UCSD-AML1 (cell line): ENCODE data around the gene DGKE.

ENCODE experiments used
- DNase-seq: peaks from one replicate; lab custom pipeline; 2025; ENCODE audit not compliant: unreplicated experiment; lab: John Stamatoyannopoulos, UW

The DGKE gene

DNA sequence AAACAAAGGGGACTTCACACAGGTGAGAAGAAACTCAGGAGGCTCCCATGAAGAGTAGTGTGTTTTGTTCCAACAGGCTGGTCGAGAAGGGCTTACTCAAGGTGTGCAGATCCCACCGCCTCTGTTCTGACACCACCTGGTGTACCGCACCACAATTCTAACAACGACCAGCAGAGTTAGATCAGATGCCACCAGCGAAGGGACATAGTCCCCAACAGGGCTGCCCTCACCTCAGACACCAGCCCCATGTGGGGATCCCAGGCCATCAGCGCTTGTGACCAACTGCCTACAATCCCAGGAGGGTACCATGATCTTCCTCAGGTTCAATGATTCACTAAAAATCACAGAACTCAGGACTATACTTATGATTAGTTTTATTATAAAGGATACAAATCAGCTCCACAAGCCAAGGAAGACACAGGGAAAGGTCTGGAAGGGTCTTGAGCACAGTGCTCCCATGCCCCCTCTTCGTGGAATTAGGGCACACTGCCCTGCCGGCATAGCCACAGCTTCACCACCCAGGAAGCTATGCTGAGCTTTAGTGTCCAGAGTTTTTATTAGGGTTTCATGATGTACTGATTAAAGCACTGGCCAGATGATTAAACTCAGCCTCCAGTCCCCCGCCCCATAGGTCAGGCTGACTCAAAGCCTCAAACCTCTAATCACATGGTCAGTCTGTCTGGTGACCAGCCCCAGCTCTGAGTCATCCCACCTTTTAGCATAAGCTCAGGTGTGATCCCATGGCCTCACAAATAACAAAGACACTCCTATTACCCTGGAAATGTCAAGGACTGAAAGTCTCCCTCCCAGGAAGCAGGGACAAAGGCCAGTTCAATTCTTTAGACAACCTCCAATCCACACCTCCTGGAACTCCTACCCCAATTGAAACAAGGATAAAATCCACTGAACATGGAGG is 53.9 kb downstream of the DGKE start:
- DNase-seq: no peak

DNA sequence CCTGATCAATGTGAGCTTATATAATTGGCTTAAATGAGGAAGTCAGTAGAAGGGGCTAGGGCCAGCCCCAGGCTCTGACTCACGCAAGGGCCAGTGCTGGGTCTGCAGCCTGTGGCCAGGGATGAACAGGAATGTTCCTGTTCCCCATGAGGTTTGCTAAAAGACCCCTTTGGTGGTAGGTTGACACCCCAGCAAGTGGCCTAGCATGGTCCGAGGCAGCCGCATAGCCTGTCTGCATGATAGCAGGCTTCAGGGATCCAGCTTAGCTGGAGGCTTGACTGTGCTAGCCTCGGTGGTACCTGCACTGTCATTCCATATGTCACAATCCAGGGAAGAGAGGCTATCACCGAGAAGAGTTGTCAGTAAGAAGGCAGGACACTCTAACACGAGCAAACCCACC is 56.4 kb downstream of the DGKE start:
- DNase-seq: no peak

DNA sequence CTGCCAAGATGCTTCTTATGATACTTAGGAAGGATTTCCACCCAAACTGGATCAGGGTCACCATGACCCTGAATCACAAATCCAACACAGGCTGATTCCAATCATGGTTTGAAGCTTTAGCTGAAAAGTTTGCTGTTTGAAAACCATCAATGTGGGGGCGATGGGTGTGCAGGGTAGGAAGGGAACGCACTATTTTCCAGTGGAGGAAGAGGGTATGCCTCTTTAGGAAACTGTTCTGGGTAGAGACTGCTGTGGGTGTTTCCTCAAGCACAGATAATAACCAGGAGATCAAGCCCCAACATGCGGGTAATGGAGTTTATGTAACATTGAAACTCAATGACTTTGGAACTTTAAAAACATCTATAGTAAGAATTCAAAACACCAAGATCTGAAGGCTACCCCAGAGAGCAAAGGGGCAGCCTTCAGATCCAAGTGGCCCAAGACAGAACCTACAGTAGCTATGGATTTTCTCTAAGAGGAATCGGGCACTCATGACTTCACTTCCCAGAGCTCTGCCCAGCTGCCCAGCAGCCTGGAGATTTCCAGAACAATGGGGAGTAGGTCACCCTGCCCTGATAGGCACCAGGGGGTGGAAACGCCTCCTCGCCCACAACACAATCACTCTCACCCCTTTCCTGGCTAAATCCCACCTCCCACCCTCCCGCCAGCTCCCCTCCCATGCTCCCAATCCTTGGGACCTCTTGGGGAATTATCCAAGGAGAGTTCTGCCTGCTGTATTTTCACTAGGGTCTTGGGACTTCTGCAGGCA is 57.1 kb downstream of the DGKE start:
- DNase-seq: no peak

DNA sequence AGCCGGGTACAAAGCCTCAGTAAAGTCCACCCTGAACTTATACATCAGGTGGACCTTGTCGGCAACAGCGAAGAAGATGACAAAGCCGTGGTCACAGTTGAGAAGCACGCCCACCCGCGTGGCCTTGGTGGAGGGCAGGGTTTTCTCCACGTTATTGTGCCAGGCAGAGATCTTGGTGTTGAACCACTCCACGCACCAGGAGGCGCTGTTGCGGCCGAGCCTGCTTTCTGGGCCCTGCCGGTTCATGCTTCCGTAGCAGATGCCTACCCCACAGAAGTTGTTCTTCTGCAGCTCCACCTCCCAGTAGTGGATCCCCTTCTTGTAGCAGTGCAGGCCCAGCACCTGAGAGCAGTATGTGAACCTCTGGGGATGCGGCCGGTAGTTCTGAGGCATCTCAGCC is 57.8 kb downstream of the DGKE start:
- no peak for DNase-seq

DNA sequence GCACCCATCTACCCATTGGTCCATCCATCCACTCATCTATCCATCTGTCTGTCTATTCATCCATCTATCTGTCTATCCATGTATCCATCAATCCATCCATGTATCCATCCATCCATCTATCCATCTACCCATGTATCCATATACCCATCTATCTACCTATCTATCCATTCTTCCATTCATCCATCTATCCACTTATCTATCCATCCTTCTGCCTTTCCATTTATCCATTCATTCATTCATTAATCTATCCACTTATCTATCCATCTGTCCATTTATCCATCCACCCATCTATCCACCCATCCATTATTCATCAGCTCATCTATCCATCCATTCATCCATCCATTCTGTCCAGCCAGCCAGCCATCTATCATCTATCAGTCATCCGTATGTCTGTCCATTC is 58.4 kb downstream of the DGKE start:
- no peak for DNase-seq

DNA sequence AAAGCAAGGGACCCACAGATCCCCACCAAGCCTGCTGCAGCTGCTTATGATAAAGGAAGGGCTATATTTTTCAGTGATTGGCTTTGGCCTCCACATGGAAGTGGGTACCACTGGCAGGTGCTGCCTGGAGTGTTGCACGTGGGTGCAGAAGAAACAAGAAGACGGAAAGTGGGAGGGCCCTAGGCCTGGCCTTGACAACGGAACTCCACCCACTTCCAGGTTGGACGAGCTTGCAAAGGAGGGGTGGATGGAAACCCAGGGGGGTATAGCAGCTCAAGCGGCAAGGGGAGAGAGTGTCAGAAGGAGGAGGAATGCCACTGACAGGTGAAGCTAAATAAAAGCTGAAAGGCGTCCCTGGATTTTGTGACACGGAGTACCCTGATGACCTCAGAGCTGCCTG is 59.6 kb downstream of the DGKE start:
- no peak for DNase-seq

DNA sequence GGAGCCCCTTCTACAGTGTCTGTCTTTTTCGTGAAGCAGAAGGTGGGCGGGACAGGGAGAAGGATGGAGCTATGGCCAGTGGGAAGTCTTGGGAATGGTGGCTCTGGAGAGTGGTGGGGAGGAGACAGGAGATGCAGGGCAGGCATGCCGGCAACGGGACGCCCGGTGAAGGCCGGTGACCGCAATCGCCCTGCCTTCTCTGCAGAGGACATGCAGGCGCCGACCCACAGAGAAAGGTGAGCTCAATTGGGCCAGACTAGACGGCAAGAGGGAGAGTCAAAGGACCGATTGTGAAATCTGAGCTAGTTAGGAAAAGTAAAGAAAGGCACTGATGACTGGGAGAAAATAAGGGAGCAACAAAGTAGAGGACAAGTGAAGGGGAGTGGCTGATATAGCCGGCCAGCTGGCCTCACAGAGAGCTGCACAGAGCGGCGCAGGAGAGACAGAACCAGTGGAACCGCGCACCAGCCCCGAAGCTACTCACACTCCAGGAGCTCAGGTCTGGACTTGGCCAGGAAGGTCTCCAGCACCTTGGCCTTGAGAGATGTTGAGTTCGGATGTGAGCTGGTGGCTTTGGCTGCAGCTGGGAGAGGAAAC is 61.0 kb downstream of the DGKE start:
- DNase-seq: no peak

DNA sequence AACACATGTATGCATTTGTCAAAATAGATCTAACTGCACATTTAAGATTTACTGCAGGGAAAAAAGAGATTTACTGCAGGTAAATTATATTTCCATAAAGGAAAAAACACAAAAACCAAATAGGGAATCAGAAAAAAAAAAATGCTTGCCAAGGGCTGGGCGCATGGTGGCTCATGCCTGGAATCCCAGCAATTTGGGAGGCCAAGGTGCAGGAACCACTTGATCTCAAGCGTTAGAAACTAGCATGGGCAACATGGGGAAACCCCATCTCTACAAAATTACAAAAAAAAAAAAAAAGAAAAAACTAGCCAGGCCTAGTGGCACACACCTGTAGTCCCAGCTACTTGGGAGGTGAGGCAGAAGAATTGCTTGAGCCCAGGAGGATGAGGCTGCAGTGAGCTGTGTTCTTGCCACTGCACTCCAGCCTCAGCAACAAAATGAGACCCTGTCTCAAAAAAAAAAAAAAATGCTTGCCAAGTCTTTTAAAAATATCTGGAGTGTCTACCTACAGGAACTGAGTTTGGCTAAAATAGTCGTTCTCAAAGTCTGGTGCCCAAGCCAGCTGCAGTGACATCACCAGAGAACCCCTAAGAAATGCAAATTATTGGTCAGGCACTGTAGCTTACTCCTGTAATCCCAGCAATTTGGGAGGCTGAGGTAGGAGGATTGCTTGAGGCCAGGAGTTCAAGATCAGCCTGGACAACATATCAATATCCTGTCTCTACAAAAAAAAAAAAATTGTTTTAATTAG is 62.4 kb downstream of the DGKE start:
- DNase-seq: no peak

DNA sequence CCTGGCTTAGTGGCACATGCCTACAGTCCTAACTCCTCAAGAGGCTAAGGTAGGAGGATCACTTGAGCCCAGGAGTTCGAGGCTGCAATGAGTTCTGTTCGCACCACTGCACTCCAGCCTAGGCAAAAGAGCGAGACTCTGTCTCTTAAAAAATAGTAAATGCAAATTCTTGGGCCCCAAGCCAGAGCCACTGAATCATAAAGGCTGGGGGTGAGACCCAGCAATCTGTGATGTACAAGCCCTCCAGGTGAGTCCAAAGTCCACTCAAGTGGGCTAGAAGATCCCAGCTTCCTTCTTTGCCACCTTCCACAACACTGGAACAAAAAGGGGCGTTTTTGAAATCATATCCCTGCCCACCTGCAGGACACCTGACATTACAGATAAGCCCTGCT is 63.0 kb downstream of the DGKE start:
- DNase-seq: no peak

DNA sequence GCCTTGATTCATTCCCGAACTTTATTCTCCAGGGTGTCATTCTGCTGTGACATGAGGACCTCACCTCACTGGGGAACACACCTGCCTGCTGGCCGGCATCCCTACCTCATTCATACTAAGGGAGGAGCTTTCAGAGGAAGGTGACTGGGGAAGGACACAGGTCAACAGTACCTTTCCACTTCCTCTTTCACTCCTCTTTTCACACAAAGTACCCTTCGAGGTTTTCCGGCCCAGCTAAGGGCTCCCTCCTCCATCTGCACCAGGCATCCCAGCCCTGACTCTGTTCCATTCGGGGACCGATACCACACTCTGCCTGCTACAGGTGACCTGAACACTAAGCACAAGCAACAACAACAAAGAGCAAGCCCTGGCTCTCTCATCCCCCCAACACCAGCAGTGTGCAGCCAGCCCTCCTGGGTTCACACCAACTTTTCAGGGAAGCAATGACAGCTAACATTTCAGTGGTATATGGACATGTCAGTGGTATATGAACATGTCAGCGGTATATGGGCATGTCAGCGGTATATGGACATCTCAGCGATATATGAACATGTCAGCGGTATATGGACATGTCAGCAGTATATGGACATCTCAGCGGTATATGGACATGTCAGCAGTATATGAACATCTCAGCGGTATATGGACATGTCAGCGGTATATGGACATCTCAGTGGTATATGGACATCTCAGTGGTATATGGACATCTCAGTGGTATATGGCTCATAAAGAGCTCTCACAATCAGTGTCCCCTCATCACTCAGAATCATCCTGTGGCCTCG is 63.9 kb downstream of the DGKE start:
- DNase-seq: no peak

DNA sequence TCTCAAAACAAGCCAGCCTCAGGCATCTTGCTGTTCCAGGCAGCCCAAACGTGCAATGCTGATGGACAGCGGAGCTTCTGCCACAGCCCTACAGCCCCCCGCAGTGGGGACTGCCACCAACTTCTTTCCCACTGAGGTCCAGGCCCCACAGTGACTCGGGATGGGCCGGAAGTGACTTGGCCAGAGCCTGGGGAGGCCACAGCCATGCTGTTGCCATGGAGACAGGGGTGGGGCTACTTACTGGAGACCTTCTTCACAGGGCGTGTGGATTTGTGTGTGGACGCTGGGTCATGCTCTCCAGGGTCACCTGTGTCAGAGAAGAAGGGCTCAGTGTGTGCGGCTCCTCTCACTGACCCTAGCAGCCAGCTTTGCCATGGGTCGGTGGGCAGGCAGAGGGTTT is 64.9 kb downstream of the DGKE start:
- no peak for DNase-seq

DNA sequence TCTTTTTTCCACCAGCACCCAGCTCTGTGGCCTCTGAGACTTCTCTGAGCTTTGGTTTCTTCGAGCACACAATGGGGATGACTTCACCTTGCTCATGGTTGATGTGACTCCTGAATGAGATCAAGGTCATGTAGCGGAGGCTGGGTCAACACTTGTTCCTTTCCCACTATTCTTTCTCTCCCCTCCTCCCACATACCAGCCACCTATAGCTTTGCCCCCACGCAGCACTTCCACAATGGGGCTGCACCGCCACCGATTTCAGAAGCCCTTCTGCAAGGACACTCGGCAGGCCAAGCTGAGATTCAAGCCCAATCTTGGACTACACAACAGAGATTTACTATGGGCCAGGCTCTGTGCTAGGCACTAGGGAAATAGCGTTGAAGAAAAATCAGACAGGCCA is 65.5 kb downstream of the DGKE start:
- no peak for DNase-seq

DNA sequence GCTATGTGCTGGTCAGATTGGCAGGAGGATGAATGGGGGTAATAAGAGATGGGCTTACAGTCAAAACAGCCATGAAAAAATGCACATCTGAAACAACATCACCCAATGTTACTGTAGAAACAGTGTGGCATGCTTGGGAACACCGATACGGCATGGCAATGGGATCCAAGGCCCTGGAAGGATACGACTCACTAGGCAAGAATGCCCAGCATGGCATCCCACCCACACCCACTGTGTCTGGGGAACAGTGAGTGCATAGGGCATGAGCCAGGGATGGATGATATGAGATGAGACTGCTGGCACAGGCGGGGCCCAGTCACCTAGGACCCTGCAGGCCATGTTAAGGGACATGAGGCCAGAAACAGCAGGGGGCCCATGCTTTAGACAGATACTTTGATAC is 68.4 kb downstream of the DGKE start:
- DNase-seq: no peak

DNA sequence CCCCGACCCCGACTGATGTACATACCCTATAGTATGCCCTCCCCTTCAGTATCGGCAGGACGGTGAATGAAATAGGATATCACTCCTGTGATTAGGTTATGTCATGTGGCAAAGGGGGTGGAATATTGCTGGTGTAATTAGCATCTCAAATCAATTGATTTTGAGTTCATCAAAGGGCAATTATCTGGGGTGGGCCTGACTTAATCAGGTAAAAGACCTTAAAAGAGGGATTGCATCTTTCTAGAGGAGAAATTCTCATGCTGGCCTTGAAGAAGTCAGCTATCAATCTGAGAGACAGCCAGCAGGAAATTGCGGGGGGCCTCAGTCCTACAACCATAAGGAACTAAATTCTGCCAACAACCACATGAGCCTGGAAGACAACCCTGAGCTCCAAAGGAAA is 69.6 kb downstream of the DGKE start:
- DNase-seq: no peak

DNA sequence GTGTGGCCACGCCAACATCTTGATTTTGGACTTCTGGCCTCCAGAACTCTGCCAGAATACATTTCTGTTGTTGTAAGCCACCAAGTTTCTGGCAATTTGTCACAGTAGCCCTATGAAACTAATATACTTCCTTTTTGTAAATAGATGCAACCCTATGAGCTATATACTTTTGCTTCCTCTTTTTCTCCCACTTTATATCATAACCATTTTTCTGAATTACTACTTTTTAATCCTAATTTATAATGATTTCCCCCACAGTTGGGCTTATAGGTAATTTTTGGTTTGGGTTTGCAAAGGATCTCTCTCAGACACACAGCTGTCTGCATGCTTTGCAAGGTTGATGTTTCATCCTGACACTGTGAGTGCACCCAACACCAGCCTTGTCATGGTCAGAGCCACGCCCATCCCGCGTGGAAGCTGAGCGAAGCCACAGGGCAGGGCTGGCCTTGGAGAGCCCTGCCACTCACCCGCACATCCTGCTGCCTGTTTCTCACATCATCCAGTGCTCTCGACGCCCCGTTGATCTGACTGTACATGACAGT is 74.1 kb downstream of the DGKE start:
- peak; percentile 70 for DNase-seq

DNA sequence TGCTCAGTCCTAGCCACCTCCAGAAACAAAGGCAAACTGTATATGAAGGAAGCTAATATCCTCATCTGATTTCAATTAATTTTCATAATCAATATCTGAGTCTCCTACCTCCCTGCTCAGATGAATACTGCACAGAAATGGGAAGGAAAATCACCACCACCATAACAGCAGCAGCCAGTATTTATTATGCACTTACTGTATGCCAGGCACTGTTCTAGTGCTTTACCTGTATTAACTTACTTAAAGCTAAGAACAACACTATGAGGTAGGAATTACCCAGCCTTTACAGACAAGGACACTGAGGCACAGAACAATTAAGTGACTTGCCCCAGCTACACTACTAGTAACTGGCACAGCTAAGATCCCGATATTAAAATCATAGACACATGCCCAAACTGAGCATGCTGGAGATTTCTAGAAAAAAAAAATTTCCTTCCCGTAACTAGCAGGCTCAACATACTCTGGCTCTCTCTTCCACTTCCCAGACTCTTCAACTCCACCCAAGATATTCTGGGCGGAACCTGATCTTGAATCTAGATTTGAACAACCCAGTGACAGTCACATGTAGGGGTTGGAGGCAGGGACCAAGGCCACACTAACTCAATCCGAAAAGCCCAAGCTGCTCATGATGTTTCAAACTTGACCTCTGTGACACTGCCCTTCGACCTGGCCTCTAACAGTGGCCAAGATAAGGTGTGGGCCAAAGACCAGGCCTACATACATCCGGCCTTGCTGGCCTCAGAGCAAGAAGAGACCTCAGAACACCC is 76.0 kb downstream of the DGKE start:
- no peak for DNase-seq

DNA sequence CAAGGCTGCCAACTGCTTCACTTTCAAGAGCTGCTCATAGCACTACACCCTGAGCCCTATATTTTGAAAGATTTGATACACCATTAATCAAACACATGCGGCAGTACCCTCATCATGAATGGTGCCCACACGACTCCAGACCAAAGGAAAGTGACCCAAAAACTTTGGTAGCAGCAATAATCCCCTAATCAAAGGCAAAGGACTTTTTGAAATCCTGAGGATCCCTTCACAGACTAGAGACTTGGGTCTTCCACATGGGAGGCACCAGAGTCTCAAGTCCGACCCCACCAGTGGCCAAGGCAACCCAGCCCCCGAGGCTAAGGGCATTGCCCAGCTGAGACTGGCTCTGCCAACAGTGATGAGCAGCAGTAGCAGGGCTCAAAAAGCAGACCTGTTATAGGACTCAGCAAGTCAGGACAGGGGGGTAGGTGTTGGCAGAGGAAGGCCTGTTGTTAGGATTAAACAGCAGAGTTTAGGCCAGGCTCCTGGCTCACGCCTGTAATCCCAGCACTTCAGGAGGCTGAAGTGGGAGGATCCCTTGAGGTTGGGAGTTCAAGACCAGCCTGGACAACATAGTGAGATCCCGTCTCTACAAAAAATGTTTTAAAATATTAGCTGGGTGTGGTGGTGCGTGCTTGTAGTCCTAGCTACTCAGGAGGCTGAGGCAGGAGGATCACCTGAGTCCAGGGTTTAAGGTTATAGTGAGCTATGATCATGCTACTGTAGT is 76.7 kb downstream of the DGKE start:
- DNase-seq: no peak

DNA sequence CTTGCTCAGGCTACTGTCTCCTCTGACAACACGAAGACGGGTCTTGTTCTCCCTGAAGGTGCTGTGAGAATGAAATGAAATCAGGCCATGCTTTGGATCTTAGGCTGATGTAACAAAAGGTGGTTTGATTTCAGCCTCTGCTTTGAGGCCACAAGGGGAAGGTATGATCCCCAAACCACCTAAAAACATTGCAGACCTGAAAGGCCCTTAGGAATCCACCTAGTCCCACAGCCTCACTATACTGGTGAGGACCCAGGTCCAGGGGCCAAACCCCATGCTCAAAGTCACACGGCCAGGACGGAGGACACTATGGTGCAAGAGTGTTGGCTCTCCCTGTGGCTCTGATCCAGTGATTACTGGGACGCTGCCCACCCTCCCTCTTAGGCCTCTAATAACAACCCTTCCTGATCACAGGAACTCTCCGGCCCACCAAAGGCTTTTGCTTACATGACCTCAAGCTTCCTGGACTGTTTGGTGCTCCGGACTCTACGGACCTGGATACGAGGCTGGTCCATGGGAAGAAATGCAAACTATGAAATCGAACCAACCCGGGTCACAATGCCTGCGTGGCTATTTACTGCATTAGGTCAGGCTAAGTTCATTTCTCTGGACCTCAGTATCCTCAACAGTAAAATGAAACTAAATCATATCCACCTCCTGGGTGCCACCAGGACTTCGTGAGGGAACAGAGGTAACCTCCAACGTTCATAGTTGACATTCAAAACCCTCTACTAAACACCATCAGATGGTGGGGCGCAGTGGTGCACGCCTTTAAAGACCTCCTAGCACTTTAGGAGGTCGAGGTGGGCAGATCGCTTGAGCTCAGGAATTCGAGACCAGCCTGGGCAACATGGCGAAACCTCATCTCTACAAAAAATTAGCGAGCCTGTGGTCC is 78.4 kb downstream of the DGKE start:
- no peak for DNase-seq
